GM12878 (cell line): Measurements from ENCODE around the gene GJA8. TPM values are rescaled to one million over a fixed set of nuclear protein-coding genes. Genes with fewer than 3 reads are reported as not detected.

Experiments used
- ATAC-seq: fragments of 200-7000 bp; cut with Tn5 transposase; 3 replicates; pipeline ENCODE4 v1.9.1; 2020; ENCODE audit warnings: mild to moderate bottlenecking, moderate library complexity
- BruUV-seq: library from RNA; stranded (reverse); fragments of 400-500 nt; replicated peaks from 2 replicates; lab custom pipeline; 2021; lab: Mats Ljungman, UMichigan
- CTCF ChIA-PET: fragments of 300-600 bp; sonication (Branson Sonifier 250); formaldehyde crosslinking; extraction: SDS; loops from one replicate; lab custom pipeline; 2021; ENCODE audit warnings: inconsistent platforms; lab: Yijun Ruan, JAX
- POLR2A ChIA-PET: fragments of 350-600 bp; formaldehyde crosslinking; extraction: SDS; loops from one replicate; lab custom pipeline; 2021; ENCODE audit warnings: inconsistent platforms; lab: Charles Lee
- RAD21 ChIA-PET: fragments of 300-600 bp; sonication (Branson Sonifier 250); formaldehyde crosslinking; loops from one replicate; lab custom pipeline; 2023; ENCODE audit warnings: antibody characterized with exemption; ENCODE audit not compliant: unreplicated experiment; lab: Charles Lee
- SMC1A ChIA-PET: fragments of 300-600 bp; sonication (Branson Sonifier 250); formaldehyde crosslinking; loops from one replicate; lab custom pipeline; 2023; ENCODE audit not compliant: unreplicated experiment, uncharacterized antibody; lab: Charles Lee
- DNase-seq: peaks from one replicate; pipeline ENCODE4 v3.0.0-alpha.2; 2011; ENCODE audit warnings: low read depth, low spot score
- FAIRE-seq: peaks from 3 replicates; lab custom pipeline; 2011; peaks lifted over from hg19 to GRCh38; lab: Jason Lieb, UNC
- H2AFZ ChIP-seq: 2 replicates; pipeline ENCODE4 v1.6.0; 2011; ENCODE audit warnings: low read depth, low read length, control low read depth; ENCODE audit not compliant: control insufficient read depth
- H3K27ac ChIP-seq: 2 replicates; pipeline ENCODE4 v1.5.1; 2011; ENCODE audit warnings: control low read depth; ENCODE audit not compliant: control insufficient read depth, insufficient read depth
- H3K27me3 ChIP-seq, 2 experiments: replicated peaks in 1 of 2; 2 replicates each; pipeline versions ENCODE4 v1.6.0 to v1.6.1; 2011; ENCODE audit warnings: low read length in 1 of 2; ENCODE audit not compliant: control insufficient read depth in 2 of 2, insufficient read depth in 2 of 2
- H3K36me3 ChIP-seq, 2 experiments: 2 replicates each; pipeline ENCODE4 v1.5.1; 2011; ENCODE audit warnings: low read length in 1 of 2; ENCODE audit not compliant: control insufficient read depth in 2 of 2, insufficient read depth in 2 of 2
- H3K4me1 ChIP-seq: 2 replicates; pipeline ENCODE4 v1.6.1; 2011; ENCODE audit warnings: mild to moderate bottlenecking, low read length, moderate library complexity, mixed read lengths; ENCODE audit not compliant: control insufficient read depth, insufficient read depth
- H3K4me2 ChIP-seq: 2 replicates; pipeline ENCODE4 v1.6.0; 2011; ENCODE audit warnings: control low read depth; ENCODE audit not compliant: control insufficient read depth, insufficient read depth
- H3K4me3 ChIP-seq: fragments of 200-600 bp; sonication (generic); 2 replicates; pipeline ENCODE4 v1.5.1; 2016
- H3K79me2 ChIP-seq: 2 replicates; pipeline ENCODE4 v1.6.0; 2011; ENCODE audit warnings: low read length; ENCODE audit not compliant: control insufficient read depth, insufficient read depth
- H3K9ac ChIP-seq: 2 replicates; pipeline ENCODE4 v1.8.0; 2011; ENCODE audit warnings: low read length, control low read depth, mixed read lengths; ENCODE audit not compliant: control insufficient read depth, insufficient read depth
- H3K9me3 ChIP-seq: replicated peaks from 3 replicates; pipeline ENCODE4 v1.5.1; 2011; ENCODE audit warnings: mild to moderate bottlenecking, low read length; ENCODE audit not compliant: control insufficient read depth, insufficient read depth
- H4K20me1 ChIP-seq: 2 replicates; pipeline ENCODE4 v1.6.0; 2011; ENCODE audit not compliant: control insufficient read depth, insufficient read depth
- CTCF ChIP-seq, 3 experiments: IDR thresholded peaks in 2 of 3; conservative IDR thresholded peaks in 1 of 3; 2 replicates each; pipeline ENCODE4 v1.5.1; 2011; ENCODE audit warnings: low read depth in 3 of 3, low read length in 3 of 3, mild to moderate bottlenecking in 3 of 3, control low read depth in 2 of 3, moderate library complexity in 2 of 3, inconsistent platforms in 1 of 3, mixed read lengths in 1 of 3; ENCODE audit not compliant: control insufficient read depth in 2 of 3, insufficient read depth in 1 of 3; ENCODE audit errors: extremely low read depth in 1 of 3
- ETV6 ChIP-seq, 2 experiments: fragments of 450-650 bp in 1 of 2; IDR thresholded peaks in 1 of 2; conservative IDR thresholded peaks in 1 of 2; 2 replicates each; pipeline ENCODE4 v1.6.1; 2014; ENCODE audit warnings: antibody characterized with exemption in 1 of 2, borderline replicate concordance in 1 of 2, low read depth in 1 of 2, mild to moderate bottlenecking in 1 of 2, moderate library complexity in 1 of 2
- IRF4 ChIP-seq: IDR thresholded peaks from 2 replicates; pipeline ENCODE4 v1.6.1; 2011; ENCODE audit warnings: low read depth, low read length
- JUNB ChIP-seq: IDR thresholded peaks from 2 replicates; pipeline ENCODE4 v1.6.1; 2016; ENCODE audit warnings: antibody characterized with exemption, mild to moderate bottlenecking
- NKRF ChIP-seq: fragments of 450-650 bp; conservative IDR thresholded peaks from 2 replicates; pipeline ENCODE4 v1.6.1; 2017; ENCODE audit warnings: mild to moderate bottlenecking, moderate library complexity
- RUNX3 ChIP-seq: IDR thresholded peaks from 2 replicates; pipeline ENCODE4 v1.6.1; 2012; ENCODE audit warnings: low read length, inconsistent platforms
- WGBS: methylation state at CpG from one replicate; pipeline ENCODE4 v1.1.6; 2016; ENCODE audit warnings: low lambda C conversion rate; ENCODE audit not compliant: insufficient replicate concordance, insufficient coverage; ENCODE audit errors: missing lambda C conversion rate; 5-methylcytosine and 5-hydroxymethylcytosine counted together
- in situ Hi-C: fragments of 300-500 bp; cut with MboI; formaldehyde crosslinking; loops from 9 replicates; pipeline ENCODE4 v1.14.3; 2018; ENCODE audit warnings: mixed read lengths
- intact Hi-C: fragments of 100-400 bp; cut with micrococcal nuclease; formaldehyde crosslinking; loops from one replicate; pipeline ENCODE4 v1.14.2; 2022; ENCODE audit not compliant: unreplicated experiment
- polyA plus RNA-seq, 11 experiments: library from polyadenylated mRNA; depleted of rRNA in 4 of 11; unstranded in 6 of 11; stranded (reverse) in 5 of 11; fragments of >200 nt; fragmentation: Nextera tagmentation in 4 of 11; fragmentation: Illumina TruSeq in 1 of 11; extraction: Ambion mirVana in 4 of 11; extraction: Trizol in 1 of 11; gene quantifications; 1 replicate in 1 of 11; 2 replicates in 10 of 11; pipeline versions ENCODE4 v1.2.1 to v1.2.3, GENCODE V29; 2011 to 2016; ENCODE audit warnings: inconsistent platforms in 2 of 11, missing spikeins in 2 of 11, low read depth in 1 of 11
- total RNA-seq, 4 experiments: library from RNA; depleted of rRNA in 3 of 4; stranded (reverse); fragments of >200 nt in 3 of 4; fragmentation: Illumina TruSeq in 1 of 4; extraction: Trizol in 1 of 4; gene quantifications; 2 replicates each; pipeline versions ENCODE4 v1.2.1 to v1.2.3, GENCODE V29; 2013 to 2021

GJA8 gene
- total and polyA plus RNA-seq, 10 of the 15 experiments (the other 5 are each of a cell fraction or from before 2014, with no cell fraction given) = not detected

DNA sequence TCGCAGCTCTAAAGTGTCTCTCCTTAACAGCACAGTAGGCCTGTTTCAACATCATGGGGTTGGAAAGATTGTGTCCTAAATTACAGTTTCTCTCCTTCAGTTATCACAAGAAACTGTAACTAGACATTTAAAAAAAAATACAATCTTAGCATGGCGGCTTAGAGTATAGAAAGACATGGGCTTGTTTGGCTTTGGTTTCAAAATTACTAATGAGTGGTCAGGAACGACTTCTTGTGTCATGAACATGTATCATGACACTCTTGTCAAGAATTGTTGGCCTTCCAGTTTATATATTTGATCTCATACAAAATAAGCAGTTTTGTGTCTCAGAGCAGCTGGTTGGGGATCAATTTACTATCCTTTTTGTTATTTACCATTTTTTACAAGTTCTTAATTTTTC, 2.1 kb downstream of the GJA8 start:
- no peaks in the 10 kb centered on the region; a peak in 1 of 4 replicates for H3K27me3 ChIP-seq
- ChIA-PET POLR2A (no interaction called here), CTCF (interaction anchor here (6.3 kb wide), 1 partner anchor 12 kb away, joined by 52 read pairs; no protein-coding TSS in a partner anchor), RAD21 (interaction anchor here (1.5 kb wide), 1 partner anchor 12 kb away, joined by 3 read pairs; no protein-coding TSS in a partner anchor), SMC1A (no interaction called here)
- 17% methylated on average over 3 of the region's 3 CpGs for WGBS
- FAIRE-seq = no peak
- DNase-seq = no peak
- no peak overlapping the region for H3K4me2 ChIP-seq
- no peak for ATAC-seq
- no peaks in the 10 kb centered on the region for H3K79me2 ChIP-seq
- H3K4me3 ChIP-seq = no peak overlapping the region
- in situ Hi-C loops = no loop called here
- no peaks in the 10 kb centered on the region for H3K9me3 ChIP-seq
- H2AFZ ChIP-seq = no peak overlapping the region
- no peak overlapping the region for H3K27ac ChIP-seq
- intact Hi-C loops = no loop called here
- H3K9ac ChIP-seq = no peak overlapping the region
- BruUV-seq = no TSS peak
- H3K36me3 ChIP-seq = no peaks in the 10 kb centered on the region
- H4K20me1 ChIP-seq = no peaks in the 10 kb centered on the region
- H3K4me1 ChIP-seq = no peaks in the 10 kb centered on the region
- TF ChIP-seq ETV6 (conservative IDR thresholded peaks at IDR 0.05 in 1 of 2, IDR thresholded peaks at IDR 0.05 in 1 of 2; ENCODE audit: borderline replicate concordance in 1 of 2, low read depth in 1 of 2) = no peak
- peak; percentile 32; the same call in 1 of the 2 replicates for TF ChIP-seq RUNX3
- TF ChIP-seq IRF4 = 0 out of 2 replicates have a peak, but pooled peaks have one; percentile 18
- TF ChIP-seq NKRF = no peak
- TF ChIP-seq CTCF (IDR thresholded peaks at IDR 0.05 in 2 of 3, conservative IDR thresholded peaks at IDR 0.05 in 1 of 3; ENCODE audit: control insufficient read depth in 2 of 3, extremely low read depth in 1 of 3, insufficient read depth in 1 of 3, low read depth in 3 of 3, low read length in 3 of 3) = no peak
- TF ChIP-seq JUNB = peak; percentile 25; the same call in 1 of the 2 replicates
